ENCODE data around the gene SDF2L1. TPM values are rescaled to one million over a fixed set of nuclear protein-coding genes. Genes with fewer than 3 reads are reported as not detected.

Gene SDF2L1
- total RNA-seq, 1 experiment from 2014 or later, result 91.5 TPM

DNA sequence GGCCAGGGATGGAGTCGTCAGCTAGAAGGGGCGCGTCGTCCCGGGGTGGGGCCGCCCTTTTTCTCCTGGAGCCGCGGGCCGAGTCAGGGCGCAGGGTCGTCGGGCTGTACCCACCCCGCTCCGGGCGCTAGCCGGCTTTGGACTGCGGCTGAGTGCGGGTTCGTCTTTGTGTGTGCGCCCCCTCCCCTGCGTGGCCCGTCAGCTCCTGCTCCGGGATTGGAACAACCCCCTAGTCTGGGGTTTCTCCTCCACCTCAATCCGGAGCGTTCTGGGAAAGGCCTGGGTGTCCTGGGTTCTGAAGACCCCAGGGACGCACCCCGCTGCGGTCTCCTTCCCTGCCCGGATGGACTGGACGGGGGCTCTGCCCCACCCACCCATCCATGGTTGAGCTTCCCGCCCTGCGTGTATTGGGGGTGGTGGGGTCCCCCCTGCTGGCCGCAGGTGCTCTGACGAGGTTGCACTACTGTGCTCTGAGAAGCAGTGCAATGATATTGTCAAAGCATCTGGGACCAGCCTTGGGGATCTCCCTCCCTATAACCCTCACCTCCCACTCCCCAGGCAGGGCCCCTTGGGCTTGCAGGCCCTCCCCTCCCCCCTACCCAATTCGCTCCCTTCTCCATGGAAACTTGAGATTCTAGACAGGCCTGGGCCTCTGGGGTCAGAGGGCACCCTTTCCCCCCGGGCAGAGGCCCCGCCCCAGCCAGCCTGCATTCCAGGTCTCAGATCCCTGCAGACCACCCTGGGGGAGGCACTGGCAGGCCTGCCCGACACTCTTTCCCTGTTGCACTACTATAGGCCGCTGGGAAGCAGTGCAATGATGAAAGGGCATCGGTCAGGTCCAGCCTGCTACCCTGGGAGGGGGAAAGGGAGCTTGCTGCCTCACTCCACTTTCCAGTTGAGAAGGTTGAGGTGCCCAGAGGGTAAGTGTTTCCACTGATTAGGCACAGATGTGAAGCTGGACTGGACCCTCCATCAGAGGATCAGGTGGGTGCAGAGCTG, 10.7 kb downstream of the SDF2L1 start:
- Mint-ChIP-seq H3K9me3 (ENCODE audit: unreplicated experiment) (no peaks in the 10 kb centered on the region), H3K36me3 (ENCODE audit: insufficient read depth, unreplicated experiment) (peaks cover 10% of the 10 kb centered on the region), H3K4me3 (ENCODE audit: unreplicated experiment) (peak overlapping the region; percentile 85), H3K27me3 (ENCODE audit: insufficient read depth, unreplicated experiment) (no peaks in the 10 kb centered on the region), H3K4me1 (ENCODE audit: insufficient read depth, unreplicated experiment) (peaks cover 5% of the 10 kb centered on the region), H3K27ac (ENCODE audit: low read depth, unreplicated experiment) (no peak overlapping the region)
- ChIA-PET POLR2A (interaction anchor here (0.7 to 3.3 kb wide), 3 partner anchors 11 to 1045 kb away, joined by 3 to 23 read pairs (median 3); partner anchors contain the start of gene SDF2L1), CTCF (interaction anchor here (0.6 to 1.2 kb wide), 2 partner anchors 10 to 285 kb away, joined by 3 to 4 read pairs; no protein-coding TSS in a partner anchor)
- intact Hi-C loops (cut with micrococcal nuclease), result no loop called here
- BruUV-seq (replicated peaks), result TSS peak; percentile 17
- no peak for DNase-seq (ENCODE audit: unreplicated experiment)
- TF ChIP-seq, protein P1, sequence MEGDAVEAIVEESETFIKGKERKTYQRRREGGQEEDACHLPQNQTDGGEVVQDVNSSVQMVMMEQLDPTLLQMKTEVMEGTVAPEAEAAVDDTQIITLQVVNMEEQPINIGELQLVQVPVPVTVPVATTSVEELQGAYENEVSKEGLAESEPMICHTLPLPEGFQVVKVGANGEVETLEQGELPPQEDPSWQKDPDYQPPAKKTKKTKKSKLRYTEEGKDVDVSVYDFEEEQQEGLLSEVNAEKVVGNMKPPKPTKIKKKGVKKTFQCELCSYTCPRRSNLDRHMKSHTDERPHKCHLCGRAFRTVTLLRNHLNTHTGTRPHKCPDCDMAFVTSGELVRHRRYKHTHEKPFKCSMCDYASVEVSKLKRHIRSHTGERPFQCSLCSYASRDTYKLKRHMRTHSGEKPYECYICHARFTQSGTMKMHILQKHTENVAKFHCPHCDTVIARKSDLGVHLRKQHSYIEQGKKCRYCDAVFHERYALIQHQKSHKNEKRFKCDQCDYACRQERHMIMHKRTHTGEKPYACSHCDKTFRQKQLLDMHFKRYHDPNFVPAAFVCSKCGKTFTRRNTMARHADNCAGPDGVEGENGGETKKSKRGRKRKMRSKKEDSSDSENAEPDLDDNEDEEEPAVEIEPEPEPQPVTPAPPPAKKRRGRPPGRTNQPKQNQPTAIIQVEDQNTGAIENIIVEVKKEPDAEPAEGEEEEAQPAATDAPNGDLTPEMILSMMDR (IDR thresholded peaks at IDR 0.05; ENCODE audit: unreplicated experiment), result no peak

DNA sequence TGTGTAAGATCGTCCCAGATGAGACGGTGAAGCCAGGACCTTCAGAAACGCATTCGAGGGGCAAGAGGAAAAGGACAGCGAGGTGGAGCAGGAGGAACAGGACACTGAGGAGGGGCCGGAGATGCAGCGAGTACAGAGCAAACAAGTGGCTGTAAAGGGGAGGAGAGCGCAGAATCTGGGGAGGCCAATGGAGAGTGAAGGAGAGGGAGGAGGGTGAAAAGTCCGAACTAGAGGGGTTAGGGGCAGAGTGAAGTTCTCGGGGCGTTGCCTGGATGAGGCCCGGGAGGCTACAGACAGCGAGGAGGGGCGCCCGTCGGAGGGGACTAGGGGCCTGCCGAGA, 14.9 kb downstream of the SDF2L1 start:
- peaks cover 5% of the 10 kb centered on the region for H3K4me1 Mint-ChIP-seq (ENCODE audit: insufficient read depth, unreplicated experiment)
- BruUV-seq (replicated peaks), result no TSS peak
- ChIA-PET POLR2A (interaction anchor here (0.9 to 1.6 kb wide), 2 partner anchors 9 to 15 kb away, joined by 7 to 8 read pairs; partner anchors contain the start of genes PPIL2 and SDF2L1), CTCF (interaction anchor here (0.5 kb wide), 1 partner anchor 296 kb away, joined by 4 read pairs; the partner anchor contains the start of gene PPM1F)
- H3K27me3 Mint-ChIP-seq (ENCODE audit: insufficient read depth, unreplicated experiment), result no peaks in the 10 kb centered on the region
- intact Hi-C loops (cut with micrococcal nuclease), result no loop called here
- no peaks in the 10 kb centered on the region for H3K36me3 Mint-ChIP-seq (ENCODE audit: insufficient read depth, unreplicated experiment)
- TF ChIP-seq, protein P1 (IDR thresholded peaks at IDR 0.05; ENCODE audit: unreplicated experiment), result no peak
- no peak overlapping the region for H3K27ac Mint-ChIP-seq (ENCODE audit: low read depth, unreplicated experiment)
- H3K9me3 Mint-ChIP-seq (ENCODE audit: unreplicated experiment), result no peaks in the 10 kb centered on the region
- no peak for DNase-seq (ENCODE audit: unreplicated experiment)
- H3K4me3 Mint-ChIP-seq (ENCODE audit: unreplicated experiment), result peak overlapping the region; percentile 67

DNA sequence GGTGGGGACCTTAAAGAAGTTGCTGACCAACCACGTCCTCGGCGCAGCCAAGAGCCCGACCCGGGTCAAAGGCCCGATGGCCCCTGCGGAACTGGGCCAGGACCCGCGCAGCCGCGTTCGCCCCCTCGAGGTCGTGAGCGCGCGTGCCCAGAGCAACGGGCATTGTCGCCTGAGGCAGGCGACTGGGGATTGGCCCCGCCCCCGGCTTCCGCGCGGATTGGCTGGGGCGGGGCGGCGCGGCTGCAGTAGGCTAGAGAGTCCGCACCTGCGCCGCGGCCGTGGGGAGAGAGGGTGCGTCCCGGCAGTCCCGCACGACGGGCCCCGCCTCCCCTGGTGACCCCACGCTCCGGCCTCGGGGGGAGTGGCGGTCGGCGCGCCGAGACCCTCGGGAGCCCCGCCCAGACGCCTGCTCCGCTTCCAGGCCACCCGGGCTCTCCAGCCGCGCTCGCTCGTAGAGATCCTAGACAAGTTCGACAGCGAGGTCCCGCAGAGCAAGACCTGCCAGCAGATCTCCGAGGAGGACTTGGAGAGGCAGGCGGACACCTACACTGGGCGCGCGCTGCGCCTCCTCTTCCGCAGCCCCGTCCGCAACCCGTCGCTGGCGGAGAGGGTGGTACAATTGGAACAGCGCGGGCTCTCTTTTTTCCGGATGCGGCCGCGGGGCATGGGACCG, 15.4 kb downstream of the SDF2L1 start:
- Mint-ChIP-seq H3K4me1 (ENCODE audit: insufficient read depth, unreplicated experiment) (peaks cover 5% of the 10 kb centered on the region), H3K4me3 (ENCODE audit: unreplicated experiment) (peak overlapping the region; percentile 67), H3K27me3 (ENCODE audit: insufficient read depth, unreplicated experiment) (no peaks in the 10 kb centered on the region), H3K9me3 (ENCODE audit: unreplicated experiment) (no peaks in the 10 kb centered on the region), H3K36me3 (ENCODE audit: insufficient read depth, unreplicated experiment) (no peaks in the 10 kb centered on the region), H3K27ac (ENCODE audit: low read depth, unreplicated experiment) (no peak overlapping the region)
- no TSS peak for BruUV-seq (replicated peaks)
- CTCF ChIA-PET, result no interaction called here
- TF ChIP-seq, protein P1 (IDR thresholded peaks at IDR 0.05; ENCODE audit: unreplicated experiment), result no peak
- intact Hi-C loops (cut with micrococcal nuclease), result no loop called here
- POLR2A ChIA-PET, result interaction anchor here (0.9 to 1.6 kb wide), 2 partner anchors 8 to 16 kb away, joined by 7 to 8 read pairs; partner anchors contain the start of genes PPIL2 and SDF2L1
- no peak for DNase-seq (ENCODE audit: unreplicated experiment)
